ENCODE results near the gene SLC22A24.

- TF ChIP-seq, protein P1, sequence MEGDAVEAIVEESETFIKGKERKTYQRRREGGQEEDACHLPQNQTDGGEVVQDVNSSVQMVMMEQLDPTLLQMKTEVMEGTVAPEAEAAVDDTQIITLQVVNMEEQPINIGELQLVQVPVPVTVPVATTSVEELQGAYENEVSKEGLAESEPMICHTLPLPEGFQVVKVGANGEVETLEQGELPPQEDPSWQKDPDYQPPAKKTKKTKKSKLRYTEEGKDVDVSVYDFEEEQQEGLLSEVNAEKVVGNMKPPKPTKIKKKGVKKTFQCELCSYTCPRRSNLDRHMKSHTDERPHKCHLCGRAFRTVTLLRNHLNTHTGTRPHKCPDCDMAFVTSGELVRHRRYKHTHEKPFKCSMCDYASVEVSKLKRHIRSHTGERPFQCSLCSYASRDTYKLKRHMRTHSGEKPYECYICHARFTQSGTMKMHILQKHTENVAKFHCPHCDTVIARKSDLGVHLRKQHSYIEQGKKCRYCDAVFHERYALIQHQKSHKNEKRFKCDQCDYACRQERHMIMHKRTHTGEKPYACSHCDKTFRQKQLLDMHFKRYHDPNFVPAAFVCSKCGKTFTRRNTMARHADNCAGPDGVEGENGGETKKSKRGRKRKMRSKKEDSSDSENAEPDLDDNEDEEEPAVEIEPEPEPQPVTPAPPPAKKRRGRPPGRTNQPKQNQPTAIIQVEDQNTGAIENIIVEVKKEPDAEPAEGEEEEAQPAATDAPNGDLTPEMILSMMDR (IDR thresholded peaks at IDR 0.05): no peak
- no peak for TF ChIP-seq SIN3A (IDR thresholded peaks at IDR 0.05; ENCODE audit: borderline replicate concordance, insufficient read depth, low read depth, low read length)
- TF ChIP-seq, protein P2, sequence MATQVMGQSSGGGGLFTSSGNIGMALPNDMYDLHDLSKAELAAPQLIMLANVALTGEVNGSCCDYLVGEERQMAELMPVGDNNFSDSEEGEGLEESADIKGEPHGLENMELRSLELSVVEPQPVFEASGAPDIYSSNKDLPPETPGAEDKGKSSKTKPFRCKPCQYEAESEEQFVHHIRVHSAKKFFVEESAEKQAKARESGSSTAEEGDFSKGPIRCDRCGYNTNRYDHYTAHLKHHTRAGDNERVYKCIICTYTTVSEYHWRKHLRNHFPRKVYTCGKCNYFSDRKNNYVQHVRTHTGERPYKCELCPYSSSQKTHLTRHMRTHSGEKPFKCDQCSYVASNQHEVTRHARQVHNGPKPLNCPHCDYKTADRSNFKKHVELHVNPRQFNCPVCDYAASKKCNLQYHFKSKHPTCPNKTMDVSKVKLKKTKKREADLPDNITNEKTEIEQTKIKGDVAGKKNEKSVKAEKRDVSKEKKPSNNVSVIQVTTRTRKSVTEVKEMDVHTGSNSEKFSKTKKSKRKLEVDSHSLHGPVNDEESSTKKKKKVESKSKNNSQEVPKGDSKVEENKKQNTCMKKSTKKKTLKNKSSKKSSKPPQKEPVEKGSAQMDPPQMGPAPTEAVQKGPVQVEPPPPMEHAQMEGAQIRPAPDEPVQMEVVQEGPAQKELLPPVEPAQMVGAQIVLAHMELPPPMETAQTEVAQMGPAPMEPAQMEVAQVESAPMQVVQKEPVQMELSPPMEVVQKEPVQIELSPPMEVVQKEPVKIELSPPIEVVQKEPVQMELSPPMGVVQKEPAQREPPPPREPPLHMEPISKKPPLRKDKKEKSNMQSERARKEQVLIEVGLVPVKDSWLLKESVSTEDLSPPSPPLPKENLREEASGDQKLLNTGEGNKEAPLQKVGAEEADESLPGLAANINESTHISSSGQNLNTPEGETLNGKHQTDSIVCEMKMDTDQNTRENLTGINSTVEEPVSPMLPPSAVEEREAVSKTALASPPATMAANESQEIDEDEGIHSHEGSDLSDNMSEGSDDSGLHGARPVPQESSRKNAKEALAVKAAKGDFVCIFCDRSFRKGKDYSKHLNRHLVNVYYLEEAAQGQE (IDR thresholded peaks at IDR 0.05; ENCODE audit: insufficient read depth in 1 of 2, low read depth in 2 of 2, low read length in 1 of 2): no peak
- TF ChIP-seq TCF7L2 (IDR thresholded peaks at IDR 0.05; ENCODE audit: low read depth, low read length): no peak
These were observed 11.8 kb upstream of the SLC22A24 start for GRCh38 chr11:63155794-63156193.
